GM12873 (cell line): ENCODE data around the gene SLC2A1.

Experiments used
- CTCF ChIP-seq: IDR thresholded peaks from 2 replicates; pipeline ENCODE4 v1.5.1; 2012; ENCODE audit warnings: low read depth, mild to moderate bottlenecking, moderate library complexity, low read length, control low read depth; ENCODE audit not compliant: insufficient read depth; ENCODE audit errors: missing control alignments

Gene SLC2A1

GRCh38 chr1:43001434-43001833, 42.8 kb upstream of the SLC2A1 start:
- TF ChIP-seq CTCF = no peak

GRCh38 chr1:43000271-43000670, 41.6 kb upstream of the SLC2A1 start:
- TF ChIP-seq CTCF = no peak

- no peak for TF ChIP-seq CTCF
Measured at GRCh38 chr1:42999308-42999707, 40.6 kb upstream of the SLC2A1 start.

- TF ChIP-seq CTCF = no peak
Measured at GRCh38 chr1:42998386-42998785, 39.7 kb upstream of the SLC2A1 start.

GRCh38 chr1:42996384-42996970, 37.8 kb upstream of the SLC2A1 start:
- no peak for TF ChIP-seq CTCF

- no peak for TF ChIP-seq CTCF
Measured at GRCh38 chr1:42993502-42994136, 35.0 kb upstream of the SLC2A1 start.

GRCh38 chr1:42992054-42992571, 33.4 kb upstream of the SLC2A1 start:
- TF ChIP-seq CTCF = no peak
